Measurements from ENCODE around the gene CACHD1.

DNA sequence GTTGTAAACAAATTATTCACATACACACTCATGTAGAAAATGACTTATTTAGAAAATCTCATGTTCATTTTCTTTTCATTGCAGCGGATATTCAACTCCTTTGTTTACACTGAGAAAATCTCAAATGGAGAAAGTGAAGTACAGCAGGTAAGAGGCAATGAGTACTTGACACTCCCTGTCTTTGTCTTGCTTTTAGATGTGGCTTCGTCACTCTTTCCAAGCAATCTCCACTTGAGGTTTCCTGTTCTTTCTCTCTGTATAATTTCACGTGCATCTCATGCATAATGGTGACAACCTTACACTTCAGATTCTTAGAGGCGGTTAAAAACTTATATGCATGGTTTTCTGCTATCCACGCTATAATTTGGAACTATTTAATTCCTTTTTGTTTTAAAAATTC is 80.6 kb downstream of the CACHD1 start:
- TF ChIP-seq EP300 (IDR thresholded peaks at IDR 0.05; ENCODE audit: low read depth) (no peak), POLR2AphosphoS5 (IDR thresholded peaks at IDR 0.05) (no peak)
